GM12878 (cell line): Measurements from ENCODE around the gene SELENOW. TPM values are rescaled to one million over a fixed set of nuclear protein-coding genes. Genes with fewer than 3 reads are reported as not detected.

Experiments used
- ATAC-seq: fragments of 200-7000 bp; cut with Tn5 transposase; 3 replicates; pipeline ENCODE4 v1.9.1; 2020; ENCODE audit warnings: mild to moderate bottlenecking, moderate library complexity
- BruUV-seq: library from RNA; stranded (reverse); fragments of 400-500 nt; replicated peaks from 2 replicates; lab custom pipeline; 2021; lab: Mats Ljungman, UMichigan
- CTCF ChIA-PET: fragments of 300-600 bp; sonication (Branson Sonifier 250); formaldehyde crosslinking; extraction: SDS; loops from one replicate; lab custom pipeline; 2021; ENCODE audit warnings: inconsistent platforms; lab: Yijun Ruan, JAX
- POLR2A ChIA-PET: fragments of 350-600 bp; formaldehyde crosslinking; extraction: SDS; loops from one replicate; lab custom pipeline; 2021; ENCODE audit warnings: inconsistent platforms; lab: Charles Lee
- RAD21 ChIA-PET: fragments of 300-600 bp; sonication (Branson Sonifier 250); formaldehyde crosslinking; loops from one replicate; lab custom pipeline; 2023; ENCODE audit warnings: antibody characterized with exemption; ENCODE audit not compliant: unreplicated experiment; lab: Charles Lee
- SMC1A ChIA-PET: fragments of 300-600 bp; sonication (Branson Sonifier 250); formaldehyde crosslinking; loops from one replicate; lab custom pipeline; 2023; ENCODE audit not compliant: unreplicated experiment, uncharacterized antibody; lab: Charles Lee
- DNase-seq: peaks from one replicate; pipeline ENCODE4 v3.0.0-alpha.2; 2011; ENCODE audit warnings: low read depth, low spot score
- FAIRE-seq: peaks from 3 replicates; lab custom pipeline; 2011; peaks lifted over from hg19 to GRCh38; lab: Jason Lieb, UNC
- H2AFZ ChIP-seq: 2 replicates; pipeline ENCODE4 v1.6.0; 2011; ENCODE audit warnings: low read depth, low read length, control low read depth; ENCODE audit not compliant: control insufficient read depth
- H3K27ac ChIP-seq: 2 replicates; pipeline ENCODE4 v1.5.1; 2011; ENCODE audit warnings: control low read depth; ENCODE audit not compliant: control insufficient read depth, insufficient read depth
- H3K27me3 ChIP-seq, 2 experiments: replicated peaks in 1 of 2; 2 replicates each; pipeline versions ENCODE4 v1.6.0 to v1.6.1; 2011; ENCODE audit warnings: low read length in 1 of 2; ENCODE audit not compliant: control insufficient read depth in 2 of 2, insufficient read depth in 2 of 2
- H3K36me3 ChIP-seq, 2 experiments: 2 replicates each; pipeline ENCODE4 v1.5.1; 2011; ENCODE audit warnings: low read length in 1 of 2; ENCODE audit not compliant: control insufficient read depth in 2 of 2, insufficient read depth in 2 of 2
- H3K4me1 ChIP-seq: 2 replicates; pipeline ENCODE4 v1.6.1; 2011; ENCODE audit warnings: mild to moderate bottlenecking, low read length, moderate library complexity, mixed read lengths; ENCODE audit not compliant: control insufficient read depth, insufficient read depth
- H3K4me2 ChIP-seq: 2 replicates; pipeline ENCODE4 v1.6.0; 2011; ENCODE audit warnings: control low read depth; ENCODE audit not compliant: control insufficient read depth, insufficient read depth
- H3K4me3 ChIP-seq: fragments of 200-600 bp; sonication (generic); 2 replicates; pipeline ENCODE4 v1.5.1; 2016
- H3K79me2 ChIP-seq: 2 replicates; pipeline ENCODE4 v1.6.0; 2011; ENCODE audit warnings: low read length; ENCODE audit not compliant: control insufficient read depth, insufficient read depth
- H3K9ac ChIP-seq: 2 replicates; pipeline ENCODE4 v1.8.0; 2011; ENCODE audit warnings: low read length, control low read depth, mixed read lengths; ENCODE audit not compliant: control insufficient read depth, insufficient read depth
- H3K9me3 ChIP-seq: replicated peaks from 3 replicates; pipeline ENCODE4 v1.5.1; 2011; ENCODE audit warnings: mild to moderate bottlenecking, low read length; ENCODE audit not compliant: control insufficient read depth, insufficient read depth
- H4K20me1 ChIP-seq: 2 replicates; pipeline ENCODE4 v1.6.0; 2011; ENCODE audit not compliant: control insufficient read depth, insufficient read depth
- CHD1 ChIP-seq: IDR thresholded peaks from 2 replicates; pipeline ENCODE4 v1.6.1; 2012; ENCODE audit warnings: low read depth, low read length, improper control_type of control experiment
- JUND ChIP-seq: IDR thresholded peaks from 2 replicates; pipeline ENCODE4 v1.6.1; 2012; ENCODE audit warnings: low read depth, mild to moderate bottlenecking, low read length, improper control_type of control experiment, moderate library complexity
- MTA2 ChIP-seq: fragments of 450-650 bp; IDR thresholded peaks from 2 replicates; pipeline ENCODE4 v1.6.1; 2016; ENCODE audit warnings: low read depth, mild to moderate bottlenecking, moderate library complexity
- NFYB ChIP-seq: IDR thresholded peaks from 2 replicates; pipeline ENCODE4 v1.6.1; 2011; ENCODE audit warnings: low read depth, mild to moderate bottlenecking, low read length, improper control_type of control experiment, moderate library complexity; ENCODE audit not compliant: insufficient read depth
- PAX5 ChIP-seq: IDR thresholded peaks from 2 replicates; pipeline ENCODE4 v1.6.1; 2011; ENCODE audit warnings: low read depth, low read length, borderline replicate concordance
- PML ChIP-seq: IDR thresholded peaks from 2 replicates; pipeline ENCODE4 v1.6.1; 2012; ENCODE audit warnings: low read length, inconsistent platforms
- WGBS: methylation state at CpG from one replicate; pipeline ENCODE4 v1.1.6; 2016; ENCODE audit warnings: low lambda C conversion rate; ENCODE audit not compliant: insufficient replicate concordance, insufficient coverage; ENCODE audit errors: missing lambda C conversion rate; 5-methylcytosine and 5-hydroxymethylcytosine counted together
- in situ Hi-C: fragments of 300-500 bp; cut with MboI; formaldehyde crosslinking; loops from 9 replicates; pipeline ENCODE4 v1.14.3; 2018; ENCODE audit warnings: mixed read lengths
- intact Hi-C: fragments of 100-400 bp; cut with micrococcal nuclease; formaldehyde crosslinking; loops from one replicate; pipeline ENCODE4 v1.14.2; 2022; ENCODE audit not compliant: unreplicated experiment
- polyA plus RNA-seq, 11 experiments: library from polyadenylated mRNA; depleted of rRNA in 4 of 11; unstranded in 6 of 11; stranded (reverse) in 5 of 11; fragments of >200 nt; fragmentation: Nextera tagmentation in 4 of 11; fragmentation: Illumina TruSeq in 1 of 11; extraction: Ambion mirVana in 4 of 11; extraction: Trizol in 1 of 11; gene quantifications; 1 replicate in 1 of 11; 2 replicates in 10 of 11; pipeline versions ENCODE4 v1.2.1 to v1.2.3, GENCODE V29; 2011 to 2016; ENCODE audit warnings: inconsistent platforms in 2 of 11, missing spikeins in 2 of 11, low read depth in 1 of 11
- total RNA-seq, 4 experiments: library from RNA; depleted of rRNA in 3 of 4; stranded (reverse); fragments of >200 nt in 3 of 4; fragmentation: Illumina TruSeq in 1 of 4; extraction: Trizol in 1 of 4; gene quantifications; 2 replicates each; pipeline versions ENCODE4 v1.2.1 to v1.2.3, GENCODE V29; 2013 to 2021
- TF ChIP-seq, protein P1 (sequence below): fragments of 450-650 bp; IDR thresholded peaks from 2 replicates; pipeline ENCODE4 v1.6.1; 2017; ENCODE audit warnings: mild to moderate bottlenecking, moderate library complexity

The SELENOW gene
- total and polyA plus RNA-seq, 10 of the 15 experiments (the other 5 are each of a cell fraction or from before 2014, with no cell fraction given), result 53.3 to 186 (median 101) TPM

DNA sequence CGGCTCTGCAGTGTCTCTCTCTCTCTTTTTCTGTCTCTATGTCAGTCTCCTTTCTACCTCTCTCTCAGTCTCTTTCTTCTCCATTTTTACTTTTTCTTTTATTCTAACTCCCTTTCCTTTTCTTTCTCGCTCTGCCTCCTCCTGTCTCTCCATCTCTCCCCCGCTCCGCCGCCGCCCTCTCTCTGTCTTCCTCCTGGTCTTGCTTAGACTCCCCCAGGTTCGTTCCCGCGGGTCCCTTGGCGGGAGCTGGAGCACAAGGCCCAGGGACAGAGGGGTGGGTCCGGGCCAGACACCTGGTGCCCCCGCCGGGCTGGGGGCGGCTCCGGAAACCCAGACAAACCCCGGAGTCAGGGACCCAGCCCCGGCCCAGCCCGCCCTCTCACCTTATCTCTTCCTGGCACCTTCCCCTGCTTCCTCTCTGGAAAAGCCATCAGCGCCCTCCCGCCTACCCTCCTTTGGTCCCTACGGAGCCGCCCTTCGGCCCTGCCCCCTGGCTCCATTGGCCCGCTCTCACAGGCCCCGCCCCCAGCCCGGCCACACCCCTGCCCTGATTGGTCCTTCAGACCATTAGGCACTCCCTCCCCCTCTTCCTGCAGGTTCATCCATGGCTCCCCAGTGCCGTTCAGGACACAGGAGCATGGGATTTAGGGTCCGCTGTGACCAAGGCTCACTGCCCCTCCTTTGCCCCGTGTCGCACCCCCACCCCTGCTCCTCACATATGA, 48.5 kb upstream of the SELENOW start:
- no peak for FAIRE-seq
- intact Hi-C loops (no loop called here), in situ Hi-C loops (no loop called here)
- ChIA-PET SMC1A (no interaction called here), POLR2A (no interaction called here), RAD21 (no interaction called here), CTCF (interaction anchor here (0.7 kb wide), 1 partner anchor 296 kb away, joined by 3 read pairs; no protein-coding TSS in a partner anchor)
- peak; percentile 77 for ATAC-seq
- H2AFZ ChIP-seq, result no peak overlapping the region
- peak overlapping the region; percentile 17; the same call in 1 of the 2 replicates for H3K4me2 ChIP-seq
- no peaks in the 10 kb centered on the region for H3K79me2 ChIP-seq
- DNase-seq, result no peak
- H3K4me1 ChIP-seq, result no peaks in the 10 kb centered on the region
- no peak overlapping the region for H3K27ac ChIP-seq
- WGBS, result 12% methylated on average over 22 of the region's 30 CpGs
- H3K4me3 ChIP-seq, result no peak overlapping the region
- no peaks in the 10 kb centered on the region for H3K36me3 ChIP-seq
- H4K20me1 ChIP-seq, result no peaks in the 10 kb centered on the region
- no TSS peak for BruUV-seq
- 0 out of 4 replicates have a peak, but pooled peaks cover 0 to 2% of the 10 kb centered on the region in 2 experiments for H3K27me3 ChIP-seq
- no peaks in the 10 kb centered on the region; the same call in 2 of the 3 replicates for H3K9me3 ChIP-seq
- no peak overlapping the region for H3K9ac ChIP-seq
- TF ChIP-seq MTA2 (no peak), NFYB (peak; percentile 26; the same call in 1 of the 2 replicates), PAX5 (no peak), PML (no peak), CHD1 (no peak)

DNA sequence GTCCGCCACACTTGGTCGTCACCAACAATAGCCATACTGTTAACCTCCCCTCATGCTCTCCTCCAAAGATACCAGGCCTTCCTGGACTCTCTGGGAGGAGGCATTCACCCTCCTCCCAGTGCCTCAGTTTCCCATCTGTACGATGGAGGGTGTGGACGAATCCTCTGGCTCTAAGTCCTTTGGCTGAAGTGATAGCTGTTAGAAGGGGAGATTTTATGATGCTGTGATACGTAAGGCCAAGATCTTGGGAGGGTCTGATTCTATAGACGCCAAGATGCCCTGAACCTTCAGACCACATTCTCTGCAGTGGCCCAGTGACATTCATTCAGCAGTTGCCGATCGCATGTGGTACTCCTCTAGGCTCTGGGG, 48.0 kb upstream of the SELENOW start:
- ATAC-seq, result no peak
- RAD21 ChIA-PET, result no interaction called here

More for the DNA sequence above, 48.0 kb upstream of the SELENOW start:
- DNase-seq, result no peak
- no peak overlapping the region for H2AFZ ChIP-seq
- H4K20me1 ChIP-seq, result no peaks in the 10 kb centered on the region
- WGBS, result 66% methylated on average over 8 of the region's 8 CpGs
- H3K4me3 ChIP-seq, result no peak overlapping the region
- FAIRE-seq, result no peak
- H3K27ac ChIP-seq, result no peak overlapping the region
- H3K9ac ChIP-seq, result no peak overlapping the region
- no TSS peak for BruUV-seq
- SMC1A ChIA-PET, result no interaction called here
- 0 out of 4 replicates have a peak, but pooled peaks cover 0 to 2% of the 10 kb centered on the region in 2 experiments for H3K27me3 ChIP-seq
- H3K79me2 ChIP-seq, result no peaks in the 10 kb centered on the region
- in situ Hi-C loops (no loop called here), intact Hi-C loops (no loop called here)
- no peaks in the 10 kb centered on the region for H3K4me1 ChIP-seq
- TF ChIP-seq, protein P1, sequence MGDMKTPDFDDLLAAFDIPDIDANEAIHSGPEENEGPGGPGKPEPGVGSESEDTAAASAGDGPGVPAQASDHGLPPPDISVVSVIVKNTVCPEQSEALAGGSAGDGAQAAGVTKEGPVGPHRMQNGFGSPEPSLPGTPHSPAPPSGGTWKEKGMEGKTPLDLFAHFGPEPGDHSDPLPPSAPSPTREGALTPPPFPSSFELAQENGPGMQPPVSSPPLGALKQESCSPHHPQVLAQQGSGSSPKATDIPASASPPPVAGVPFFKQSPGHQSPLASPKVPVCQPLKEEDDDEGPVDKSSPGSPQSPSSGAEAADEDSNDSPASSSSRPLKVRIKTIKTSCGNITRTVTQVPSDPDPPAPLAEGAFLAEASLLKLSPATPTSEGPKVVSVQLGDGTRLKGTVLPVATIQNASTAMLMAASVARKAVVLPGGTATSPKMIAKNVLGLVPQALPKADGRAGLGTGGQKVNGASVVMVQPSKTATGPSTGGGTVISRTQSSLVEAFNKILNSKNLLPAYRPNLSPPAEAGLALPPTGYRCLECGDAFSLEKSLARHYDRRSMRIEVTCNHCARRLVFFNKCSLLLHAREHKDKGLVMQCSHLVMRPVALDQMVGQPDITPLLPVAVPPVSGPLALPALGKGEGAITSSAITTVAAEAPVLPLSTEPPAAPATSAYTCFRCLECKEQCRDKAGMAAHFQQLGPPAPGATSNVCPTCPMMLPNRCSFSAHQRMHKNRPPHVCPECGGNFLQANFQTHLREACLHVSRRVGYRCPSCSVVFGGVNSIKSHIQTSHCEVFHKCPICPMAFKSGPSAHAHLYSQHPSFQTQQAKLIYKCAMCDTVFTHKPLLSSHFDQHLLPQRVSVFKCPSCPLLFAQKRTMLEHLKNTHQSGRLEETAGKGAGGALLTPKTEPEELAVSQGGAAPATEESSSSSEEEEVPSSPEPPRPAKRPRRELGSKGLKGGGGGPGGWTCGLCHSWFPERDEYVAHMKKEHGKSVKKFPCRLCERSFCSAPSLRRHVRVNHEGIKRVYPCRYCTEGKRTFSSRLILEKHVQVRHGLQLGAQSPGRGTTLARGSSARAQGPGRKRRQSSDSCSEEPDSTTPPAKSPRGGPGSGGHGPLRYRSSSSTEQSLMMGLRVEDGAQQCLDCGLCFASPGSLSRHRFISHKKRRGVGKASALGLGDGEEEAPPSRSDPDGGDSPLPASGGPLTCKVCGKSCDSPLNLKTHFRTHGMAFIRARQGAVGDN, result no peak
- no peak for TF ChIP-seq JUND
- CTCF ChIA-PET, result no interaction called here
- no peaks in the 10 kb centered on the region for H3K36me3 ChIP-seq
- H3K4me2 ChIP-seq, result no peak overlapping the region
- POLR2A ChIA-PET, result no interaction called here
- no peaks in the 10 kb centered on the region; the same call in 2 of the 3 replicates for H3K9me3 ChIP-seq
